H1 (cell line): ENCODE data around the gene HGFAC. TPM values are rescaled to one million over a fixed set of nuclear protein-coding genes. Genes with fewer than 3 reads are reported as not detected.

Experiments
- CBX8 ChIP-seq: fragments of 300-800, 300-1000 bp; sonication (generic); IDR thresholded peaks from 2 replicates; pipeline ENCODE4 v1.7.1; 2016; ENCODE audit warnings: low read depth, low read length, borderline replicate concordance
- POLR2AphosphoS5 ChIP-seq: IDR thresholded peaks from 2 replicates; pipeline ENCODE4 v1.6.1; 2011; ENCODE audit warnings: low read depth, low read length
- polyA plus RNA-seq, 7 experiments: library from polyadenylated mRNA; depleted of rRNA in 3 of 7; stranded (reverse) in 5 of 7; unstranded in 2 of 7; fragments of >200 nt in 5 of 7; fragments of 200-250 nt in 2 of 7; gene quantifications; 1 replicate in 5 of 7; 2 replicates in 1 of 7; 4 replicates in 1 of 7; pipeline versions ENCODE4 v1.2.1 to v1.2.3, GENCODE V29; 2011 to 2013; ENCODE audit warnings: missing spikeins in 2 of 7, mixed read lengths in 2 of 7
- total RNA-seq: library from RNA; stranded (reverse); fragmentation: NEBNext Ultra II Directional; extraction: Animal tissue kit (Norgen Biotek cat#: 25700); gene quantifications from 2 replicates; pipeline ENCODE4 v1.2.1, GENCODE V29; 2021
- TF ChIP-seq, protein P1 (sequence below): IDR thresholded peaks from 2 replicates; pipeline ENCODE4 v1.6.1; 2011; ENCODE audit warnings: low read depth, mild to moderate bottlenecking, low read length; ENCODE audit not compliant: insufficient read depth

HGFAC gene
- total and polyA plus RNA-seq, 2 of the 8 experiments (the other 6 are each of a cell fraction or from before 2014, with no cell fraction given), result 0.14 to 0.15 TPM

DNA sequence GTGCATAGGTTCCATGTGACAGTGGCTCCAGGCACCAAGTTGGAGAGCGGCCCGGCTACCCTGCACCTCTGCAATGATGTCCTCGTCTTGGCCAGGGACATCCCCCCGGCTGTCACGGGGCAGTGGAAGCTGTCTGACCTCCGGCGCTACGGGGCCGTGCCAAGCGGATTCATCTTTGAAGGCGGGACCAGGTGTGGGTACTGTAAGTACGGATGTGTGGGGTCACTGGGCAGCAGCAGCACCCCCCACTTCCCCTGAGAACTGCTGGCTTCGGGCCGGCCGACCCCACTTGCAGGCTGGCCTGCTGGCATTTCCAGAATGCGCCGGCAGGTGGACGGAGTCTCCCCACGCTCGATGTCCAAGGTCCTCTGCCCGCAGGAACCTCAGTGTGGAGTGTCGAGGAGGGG, 34.6 kb downstream of the HGFAC start (continued):
- TF ChIP-seq, protein P1, sequence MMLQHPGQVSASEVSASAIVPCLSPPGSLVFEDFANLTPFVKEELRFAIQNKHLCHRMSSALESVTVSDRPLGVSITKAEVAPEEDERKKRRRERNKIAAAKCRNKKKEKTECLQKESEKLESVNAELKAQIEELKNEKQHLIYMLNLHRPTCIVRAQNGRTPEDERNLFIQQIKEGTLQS, result no peak
- TF ChIP-seq CBX8, result no peak
- TF ChIP-seq POLR2AphosphoS5, result no peak
